HT-29 (cell line): ENCODE data around the gene NSMCE1. TPM values are rescaled to one million over a fixed set of nuclear protein-coding genes. Genes with fewer than 3 reads are reported as not detected.
"Not testable (repeated sequence)": the region's sequence is repeated elsewhere in the genome, so short reads cannot be mapped to it uniquely, and the experiment has no call there.

Source experiments
- DNase-seq: peaks from one replicate; pipeline ENCODE4 v3.0.0-alpha.2; 2015; ENCODE audit warnings: low spot score
- total RNA-seq: library from RNA; depleted of rRNA; stranded (reverse); fragments of >200 nt; shearing (Covaris generic); gene quantifications from 2 replicates; pipeline ENCODE4 v1.2.3, GENCODE V29; 2014

Gene NSMCE1
- total RNA-seq, 1 experiment from 2014 or later: 52.3 TPM

DNA sequence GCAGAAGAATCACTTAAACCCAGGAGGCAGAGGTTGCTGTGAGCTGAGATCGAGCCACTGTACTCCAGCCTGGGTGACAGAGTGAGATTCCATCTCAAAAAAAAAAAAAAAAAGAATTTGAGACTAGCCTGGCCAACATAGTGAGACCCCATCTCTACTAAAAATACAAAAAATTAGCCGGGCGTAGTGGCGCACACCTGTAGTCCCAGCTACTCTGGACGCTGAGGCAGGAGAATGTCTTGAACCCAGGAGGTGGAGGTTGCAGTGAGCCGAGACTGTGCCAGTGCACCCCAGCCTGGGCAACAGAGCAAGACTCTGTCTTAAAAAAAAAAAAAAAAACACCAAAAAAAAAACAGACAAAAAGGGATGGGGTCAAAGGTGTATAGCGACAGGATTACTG is 4.1 kb upstream of the NSMCE1 start:
- DNase-seq: not testable (repeated sequence)

DNA sequence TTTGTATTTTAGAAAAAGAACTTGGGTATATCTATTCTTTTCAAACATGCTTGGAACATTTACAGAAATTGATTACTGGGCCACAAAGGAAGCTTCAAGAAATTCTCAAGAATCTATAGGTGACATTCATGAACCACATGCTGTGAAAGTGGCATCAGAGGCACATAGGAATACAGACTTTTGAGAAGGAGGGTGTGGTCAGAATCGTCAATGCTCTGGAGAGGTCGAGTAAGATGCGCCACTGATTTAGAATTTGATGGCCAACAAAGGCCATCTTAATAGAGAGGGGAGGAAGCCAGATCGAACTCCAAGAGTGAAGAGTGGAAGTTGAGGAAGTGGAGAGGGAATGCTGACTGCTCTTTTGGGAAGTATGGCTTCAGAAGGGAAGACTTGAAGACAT is 3.5 kb upstream of the NSMCE1 start:
- DNase-seq: no peak

DNA sequence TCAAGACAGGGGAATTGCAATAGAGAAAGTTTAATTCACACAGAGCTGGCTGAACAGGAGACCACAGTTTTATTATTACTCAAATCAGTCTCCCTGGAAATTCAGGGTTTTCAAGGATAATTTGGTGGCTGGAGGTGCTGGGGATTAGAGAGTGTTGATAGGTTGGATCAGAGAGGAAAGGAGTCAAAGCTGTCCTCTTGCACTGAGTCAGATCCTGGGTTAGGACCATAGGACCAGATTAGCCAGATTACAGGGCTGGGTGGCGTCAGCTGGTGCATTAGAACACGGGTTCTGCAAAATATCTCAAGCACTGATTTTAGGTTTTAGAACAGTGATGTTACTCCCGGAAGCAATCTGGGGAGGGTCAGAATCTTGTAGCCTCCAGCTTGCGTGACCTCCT is 1.8 kb upstream of the NSMCE1 start:
- no peak for DNase-seq

DNA sequence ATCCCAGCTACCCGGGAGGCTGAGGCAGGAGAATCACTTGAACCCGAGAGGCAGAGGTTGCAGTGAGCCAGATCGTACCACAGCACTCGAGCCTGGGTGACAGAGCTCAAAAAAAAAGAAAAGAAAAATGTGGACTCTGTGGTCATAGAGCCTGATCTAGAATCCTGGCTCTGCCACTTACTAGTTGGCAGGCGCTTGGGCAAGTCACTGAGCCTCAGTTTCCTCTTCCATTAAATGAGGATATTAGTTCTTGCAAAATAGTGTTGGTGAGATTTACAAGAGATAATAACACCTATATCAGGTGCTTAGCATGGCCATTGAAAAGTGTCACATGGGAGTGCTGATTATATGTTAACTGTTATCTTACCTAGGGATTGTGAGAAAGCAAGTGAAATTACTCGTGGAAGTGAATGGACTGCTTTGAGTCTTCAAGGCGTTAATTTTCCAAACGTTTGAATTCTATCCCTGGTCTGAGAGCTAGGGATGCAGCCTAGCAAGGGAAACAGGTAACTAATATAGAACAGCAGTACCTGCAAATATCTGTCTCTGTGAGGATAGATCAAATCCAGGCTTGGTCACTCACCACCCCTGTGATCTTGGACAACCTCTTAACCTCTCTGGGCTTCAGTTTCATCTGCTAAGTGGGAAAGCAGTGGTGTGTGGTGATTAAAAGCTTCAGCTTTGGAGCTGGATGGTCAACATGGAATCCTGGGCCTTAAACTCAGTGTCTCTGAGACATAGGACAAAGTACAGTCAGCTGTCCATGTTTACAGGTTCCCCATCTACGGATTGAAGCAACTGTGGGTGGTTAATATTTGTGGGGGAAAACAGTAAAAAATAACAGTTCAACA is 953 bp upstream of the NSMCE1 start:
- no peak for DNase-seq

DNA sequence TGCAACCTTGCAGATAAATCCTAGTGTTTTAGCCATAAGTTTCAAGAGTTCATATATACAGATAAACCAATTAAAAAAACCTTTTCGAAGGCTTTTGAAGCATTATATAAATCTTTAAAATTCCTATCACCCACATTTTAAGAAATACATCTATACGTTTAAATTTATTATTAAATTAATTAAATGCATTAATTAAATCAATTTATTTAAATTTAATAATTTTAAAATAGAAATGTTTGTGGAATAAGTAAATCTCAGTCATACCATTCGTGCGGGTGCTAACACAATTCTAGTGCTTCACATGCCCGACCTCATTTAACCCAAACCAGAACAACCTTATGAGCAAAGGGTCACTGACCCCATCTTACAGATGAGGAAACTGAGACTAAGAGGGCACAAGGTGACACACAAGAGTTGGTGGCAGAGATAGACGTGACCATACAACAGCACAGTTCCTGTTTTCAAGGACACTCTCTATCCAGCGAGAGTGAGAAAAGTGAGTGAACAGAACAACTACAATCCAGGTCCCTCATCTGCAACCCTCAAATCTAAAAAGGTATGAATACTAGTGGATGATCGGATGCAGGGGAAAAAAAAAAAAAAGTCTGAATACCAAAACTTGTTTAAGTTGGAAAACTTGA is 1.4 kb downstream of the NSMCE1 start:
- DNase-seq: no peak

DNA sequence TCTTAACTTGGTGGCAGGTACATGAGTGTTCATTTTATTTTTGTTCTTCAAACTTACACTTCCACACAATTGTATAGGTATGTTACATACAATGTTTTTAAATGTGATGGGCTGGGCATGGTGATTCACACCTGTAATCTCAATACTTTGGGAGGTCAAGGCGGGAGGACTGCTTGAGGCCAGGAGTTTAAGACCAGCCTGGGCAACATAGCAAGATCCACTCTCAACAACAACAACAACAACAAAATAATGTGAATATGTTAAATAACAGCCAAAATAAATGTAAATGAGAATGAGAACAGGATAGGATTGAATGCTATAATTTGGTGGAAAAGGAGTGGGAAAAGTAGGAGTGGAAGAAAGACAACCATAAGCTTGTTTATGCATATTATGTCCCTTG is 2.6 kb downstream of the NSMCE1 start:
- no peak for DNase-seq

DNA sequence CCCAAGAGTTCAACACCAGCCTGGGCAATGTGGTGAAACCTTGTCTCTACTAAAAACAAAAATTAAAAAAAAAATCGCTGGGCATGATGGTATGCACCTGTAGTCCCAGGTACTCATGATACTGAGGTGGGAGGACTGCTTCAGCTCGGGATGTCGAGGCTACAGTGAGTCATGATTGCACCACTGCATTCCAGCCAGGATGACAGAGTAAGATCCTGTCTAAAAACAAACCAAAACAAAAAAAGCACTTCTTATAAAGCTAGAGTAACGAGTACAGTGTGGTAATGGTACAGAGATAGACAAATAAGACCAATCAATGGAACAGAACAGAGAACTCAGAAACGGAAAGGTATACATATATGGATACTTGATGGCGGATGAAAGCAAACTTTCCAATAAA is 4.4 kb downstream of the NSMCE1 start:
- no peak for DNase-seq

DNA sequence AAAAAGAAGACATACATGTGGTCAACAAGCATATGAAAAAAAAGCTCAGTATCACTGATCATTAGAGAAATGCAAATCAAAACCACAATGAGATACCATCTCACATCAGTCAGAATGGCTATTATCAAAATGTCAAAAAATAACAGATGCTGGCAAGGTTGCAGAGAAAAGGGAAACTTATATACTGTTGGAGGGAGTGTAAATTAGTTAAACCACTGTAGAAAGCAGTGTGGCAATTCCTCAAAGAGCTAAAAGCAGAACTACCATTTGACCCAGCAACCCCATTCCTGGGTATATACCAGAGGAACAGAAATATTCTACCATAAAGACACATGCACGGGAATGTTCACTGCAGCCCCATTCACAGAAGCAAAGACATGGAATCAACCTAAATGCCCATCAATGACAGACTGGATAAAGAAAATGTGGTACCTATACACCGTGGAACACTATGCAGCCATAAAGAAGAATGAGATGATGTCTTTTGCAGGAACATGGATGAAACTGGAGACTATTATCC is 5.6 kb downstream of the NSMCE1 start:
- DNase-seq: not testable (repeated sequence)

DNA sequence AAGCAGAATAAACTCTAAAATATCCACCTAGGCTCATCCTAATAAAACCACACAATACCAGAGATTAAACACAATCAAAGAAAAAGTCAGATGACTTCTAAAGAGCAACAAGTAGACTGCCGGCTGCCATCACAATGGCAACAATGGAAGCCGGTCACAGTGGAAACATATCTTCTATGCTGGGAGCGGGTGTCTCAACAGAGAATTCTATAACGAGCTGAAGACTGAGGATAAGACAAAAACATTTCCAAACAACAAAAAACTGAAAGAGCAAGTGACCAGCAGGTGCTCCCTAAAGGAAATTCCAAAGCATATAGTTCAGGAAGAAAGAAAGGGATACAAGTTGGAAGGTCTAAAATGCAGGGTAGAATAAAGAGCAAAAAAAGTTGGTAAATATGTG is 8.9 kb downstream of the NSMCE1 start:
- DNase-seq: no peak

DNA sequence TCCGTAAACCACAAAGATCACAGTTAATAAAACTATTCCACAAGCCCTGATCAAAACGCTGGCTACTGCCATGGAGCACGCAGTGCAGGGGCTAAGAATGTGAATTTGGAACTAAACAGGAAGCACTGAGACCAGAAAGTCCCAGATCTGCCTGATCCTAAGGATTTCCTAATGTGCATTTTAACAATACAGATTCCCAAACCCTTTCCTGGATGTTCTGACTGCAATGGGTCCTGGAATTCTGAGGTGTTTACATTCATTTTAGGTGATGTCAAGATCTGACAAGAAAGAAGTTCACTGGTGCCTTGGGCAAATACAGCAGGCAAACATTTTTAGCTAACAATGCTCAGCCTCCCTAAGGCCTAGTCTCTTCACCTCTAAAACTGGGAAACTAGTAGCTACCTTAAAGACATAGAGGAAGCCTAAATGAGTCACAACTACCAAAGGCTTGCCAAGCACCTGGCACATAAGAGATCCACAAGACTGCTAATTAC is 10.3 kb downstream of the NSMCE1 start:
- no peak for DNase-seq

DNA sequence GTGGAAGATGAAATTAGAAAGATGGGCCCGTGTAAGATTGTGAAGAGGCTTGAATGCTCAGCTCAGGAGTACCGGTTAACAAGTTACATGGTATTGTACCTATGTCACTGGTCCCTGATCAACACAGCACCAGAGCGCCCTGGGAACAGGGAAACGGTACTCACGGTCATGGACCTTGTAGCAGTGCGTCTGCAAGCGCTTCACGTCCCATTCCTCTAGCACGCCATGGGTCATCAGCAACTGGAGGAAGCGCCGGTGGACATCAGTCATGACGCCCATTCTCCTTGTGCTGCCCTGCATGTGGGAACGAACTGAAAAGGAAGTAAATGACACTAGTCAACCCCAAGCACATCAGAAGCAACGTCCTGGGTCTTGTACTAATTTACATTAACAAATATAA is 11.3 kb downstream of the NSMCE1 start:
- DNase-seq: no peak

DNA sequence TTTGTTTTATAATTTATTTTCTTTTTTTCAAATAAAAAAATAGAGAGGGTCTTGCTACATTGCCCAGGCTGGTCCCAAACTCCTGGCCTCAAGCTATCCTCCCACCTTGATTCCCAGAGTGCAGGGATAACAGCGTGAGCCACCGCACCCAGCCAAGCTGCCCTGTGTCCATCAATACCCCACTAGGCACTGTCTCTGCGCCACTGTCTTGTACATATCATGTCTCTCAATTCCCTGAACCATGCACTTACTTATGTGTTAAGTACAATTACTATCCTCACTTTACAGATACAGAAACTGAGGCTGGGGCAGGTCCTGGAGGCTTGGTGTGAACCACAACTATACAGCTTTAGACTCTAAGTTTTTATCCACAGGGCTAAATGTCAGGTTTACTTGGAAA is 11.7 kb downstream of the NSMCE1 start:
- no peak for DNase-seq

DNA sequence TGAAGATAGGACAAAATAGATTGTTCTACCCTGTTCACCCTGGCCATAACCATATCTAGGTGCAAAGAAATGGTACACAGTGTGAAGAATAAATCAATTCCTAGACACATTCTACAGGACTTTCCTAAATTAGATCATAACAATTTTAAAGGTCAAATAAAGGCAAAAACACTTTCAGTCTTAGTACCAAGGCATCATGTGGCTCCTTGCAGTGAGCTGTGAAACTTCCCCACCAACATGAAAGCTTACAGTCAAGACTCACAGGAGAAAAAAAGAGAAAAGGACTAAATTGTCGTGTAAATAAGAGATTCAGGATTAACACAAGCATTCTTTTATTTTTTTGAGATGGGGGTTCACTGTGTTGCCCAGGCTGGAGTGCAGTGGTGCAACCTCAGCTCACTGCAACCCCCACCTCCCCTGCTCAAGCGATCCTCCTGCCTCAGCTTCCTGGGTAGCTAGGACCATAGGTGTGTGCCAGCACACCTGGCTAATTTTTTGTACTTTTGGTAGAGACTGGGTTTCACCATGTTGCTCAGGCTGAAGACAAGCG is 14.2 kb downstream of the NSMCE1 start:
- DNase-seq: no peak

DNA sequence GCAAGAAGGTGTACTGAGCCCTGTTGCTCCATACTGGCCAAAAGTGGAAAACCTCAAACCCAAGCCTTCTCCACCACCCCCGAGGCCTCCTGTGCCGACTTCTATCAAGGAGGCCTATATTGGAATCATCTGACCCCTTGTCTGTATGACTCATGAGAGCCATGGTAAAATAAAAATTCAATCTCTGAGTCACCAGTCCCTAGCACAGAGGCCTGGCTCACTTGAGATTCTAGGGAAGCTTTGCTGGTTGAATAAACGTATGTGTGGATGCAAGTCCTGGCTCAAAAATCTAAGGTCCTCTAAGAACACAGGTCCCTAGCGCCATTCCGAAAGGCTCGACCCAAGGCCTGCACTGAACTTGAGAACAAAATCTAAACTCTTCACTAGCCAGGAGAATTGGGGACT is 15.0 kb downstream of the NSMCE1 start:
- no peak for DNase-seq

DNA sequence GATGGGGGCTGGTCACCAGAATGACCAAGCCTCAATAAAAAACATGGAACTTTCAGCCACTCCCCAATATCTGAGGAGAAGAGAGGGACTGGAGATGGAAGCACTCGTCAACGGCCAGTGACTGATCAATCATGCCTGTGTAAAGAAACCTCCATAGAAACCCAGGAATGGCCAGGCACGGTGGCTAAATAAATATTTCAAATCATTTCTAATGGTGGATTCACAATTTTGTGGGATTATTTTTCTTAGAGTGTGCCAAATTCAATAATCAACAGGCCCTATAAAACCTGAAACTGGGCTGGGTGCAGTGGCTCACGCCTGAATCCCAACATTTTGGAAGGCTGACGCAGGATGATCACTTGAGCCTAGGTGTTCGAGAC is 16.4 kb downstream of the NSMCE1 start:
- no peak for DNase-seq

DNA sequence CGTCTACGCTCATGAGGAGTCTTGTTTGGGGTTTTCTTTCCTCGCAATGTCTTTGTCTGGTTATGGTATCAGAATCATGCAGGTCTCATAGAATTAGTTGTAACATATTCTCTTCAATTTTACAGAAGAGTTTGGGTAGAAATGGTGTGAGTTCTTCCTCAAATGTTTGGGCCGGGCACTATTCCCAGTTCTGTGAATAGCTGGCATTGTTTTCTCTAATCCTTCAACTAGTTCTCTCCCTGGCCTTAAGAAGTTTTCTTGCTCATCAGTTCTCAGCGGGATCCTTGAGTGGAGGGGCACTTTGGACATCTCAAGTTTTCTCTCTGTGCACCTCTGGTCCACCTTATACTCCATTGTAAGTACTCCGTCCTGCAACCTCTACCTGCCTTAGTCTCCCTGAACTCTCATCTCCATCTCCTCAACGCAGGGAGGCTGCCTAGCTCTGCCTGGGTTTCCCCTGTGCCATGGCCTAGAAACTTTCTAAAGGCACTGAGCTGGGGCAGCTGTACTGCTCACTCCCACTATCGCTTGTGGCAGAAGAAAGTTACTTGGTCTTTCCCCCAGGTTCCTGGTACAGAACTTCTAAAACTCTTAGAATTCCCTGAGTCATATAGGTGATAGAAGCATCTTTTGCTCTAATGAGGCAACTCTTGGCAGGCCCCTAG is 16.9 kb downstream of the NSMCE1 start:
- DNase-seq: no peak

DNA sequence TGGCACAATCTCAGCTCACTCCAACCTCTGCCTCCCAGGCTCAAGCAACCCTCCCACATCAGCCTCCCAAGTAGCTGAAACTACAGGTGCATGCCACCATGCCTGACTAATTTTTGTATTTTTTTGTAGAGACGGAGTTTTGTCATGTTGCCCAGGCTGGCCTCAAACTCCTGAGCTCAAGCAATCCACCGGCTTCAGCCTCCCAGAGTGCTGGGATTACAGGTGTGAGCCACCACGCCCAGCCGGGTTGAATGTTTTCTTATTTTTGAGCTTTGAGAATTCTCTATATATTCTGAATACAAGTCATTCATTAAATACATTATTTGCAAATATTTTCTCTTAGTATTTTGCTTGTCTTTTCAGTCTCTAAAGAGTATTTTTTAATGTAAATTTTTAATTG is 19.7 kb downstream of the NSMCE1 start:
- not testable (repeated sequence) for DNase-seq

DNA sequence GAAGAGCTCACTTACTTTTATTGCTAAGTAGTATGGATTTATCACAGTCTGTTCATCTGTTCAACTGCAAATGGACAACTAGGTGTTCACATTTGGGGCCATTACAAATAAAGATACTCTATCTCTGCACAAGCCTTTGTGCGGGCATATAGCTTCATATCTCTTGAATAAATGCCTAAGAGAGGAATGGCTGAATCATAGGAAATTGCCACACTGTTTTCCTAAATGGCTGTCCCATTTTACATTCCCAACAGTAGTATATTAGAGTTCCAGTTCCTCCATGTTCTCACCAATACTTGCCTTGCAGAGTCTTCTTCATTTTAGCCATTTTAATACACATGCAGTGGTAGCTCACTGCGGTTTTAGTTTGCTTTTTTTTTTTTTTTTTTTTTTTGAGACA is 20.5 kb downstream of the NSMCE1 start:
- no peak for DNase-seq

DNA sequence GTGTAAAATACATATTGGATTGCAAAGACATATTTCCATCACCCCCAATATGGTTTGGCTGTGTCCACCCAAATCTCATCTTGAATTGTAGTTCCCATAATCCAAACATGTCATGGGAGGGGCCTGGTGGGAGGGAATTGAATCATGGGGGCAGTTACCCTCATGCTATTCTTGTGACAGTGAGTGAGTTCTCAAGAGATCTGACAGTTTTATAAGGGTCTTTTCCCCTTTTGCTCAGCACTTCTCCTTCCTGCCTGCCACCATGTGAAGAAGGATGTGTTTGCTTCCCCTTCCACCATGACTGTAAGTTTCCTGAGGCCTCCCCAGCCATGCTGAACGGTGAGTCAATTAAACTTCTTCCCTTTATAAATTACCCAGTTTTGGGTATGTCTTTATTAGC is 21.5 kb downstream of the NSMCE1 start:
- not testable (repeated sequence) for DNase-seq

DNA sequence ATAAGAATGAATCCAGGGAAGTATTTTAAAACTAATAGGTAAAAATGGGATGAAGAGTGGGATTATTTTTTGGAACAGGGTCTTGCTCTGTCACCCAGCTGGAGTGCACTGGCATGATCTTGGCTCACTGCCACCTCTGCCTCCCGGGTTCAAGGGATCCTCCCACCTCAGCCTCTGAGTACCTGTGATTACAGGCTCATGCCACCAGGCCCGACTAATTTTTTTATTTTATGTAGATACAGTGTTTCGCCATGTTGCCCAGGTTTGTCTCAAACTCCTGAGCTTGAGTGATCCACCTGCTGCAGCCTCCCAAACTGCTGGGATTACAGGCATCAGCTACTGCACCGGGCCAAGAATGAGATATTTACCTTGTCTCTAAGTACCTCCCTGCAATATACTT is 22.1 kb downstream of the NSMCE1 start:
- no peak for DNase-seq

DNA sequence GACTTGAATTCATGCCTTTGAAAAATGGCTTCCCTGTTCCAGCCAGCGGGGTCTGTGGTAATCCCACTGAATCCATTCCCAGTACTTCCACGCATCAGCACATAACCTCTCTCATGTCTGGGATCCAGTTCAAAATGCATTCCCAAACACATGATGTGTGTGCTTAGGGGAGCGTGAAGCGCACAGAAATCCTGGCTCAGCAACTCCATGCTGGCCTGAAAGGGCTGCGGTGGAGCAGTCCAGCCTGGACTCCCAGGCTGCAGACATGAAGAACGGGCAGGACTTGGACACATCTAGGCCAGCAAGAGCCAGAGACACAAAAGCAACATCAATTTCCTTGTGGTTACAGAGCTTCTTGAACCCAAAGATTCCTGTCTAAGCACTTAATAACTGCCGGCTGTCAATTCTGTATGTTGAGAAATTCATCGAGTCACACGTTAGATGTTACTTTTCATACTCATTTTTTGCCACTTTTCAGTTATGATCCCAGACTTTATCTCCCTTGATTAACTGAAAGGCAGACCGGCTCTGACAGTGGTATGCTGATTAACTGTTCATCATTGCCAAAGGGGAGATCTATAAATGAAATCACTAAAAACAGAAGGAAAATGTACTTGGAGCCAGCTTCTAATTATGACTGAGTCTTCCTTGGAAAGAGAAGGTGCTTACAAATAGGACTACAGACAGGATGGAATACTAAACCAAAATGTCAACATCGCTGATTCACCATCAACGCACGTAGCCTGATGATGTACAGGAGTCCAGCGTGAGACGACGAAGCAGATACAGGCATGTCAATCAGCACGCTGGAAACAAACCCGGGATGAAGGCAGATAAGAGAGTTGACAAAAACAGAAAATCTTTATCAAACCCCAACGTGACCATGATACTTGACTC is 23.0 kb downstream of the NSMCE1 start:
- no peak for DNase-seq
